H9 (cell line): Measurements from ENCODE around the gene FREM1. TPM values are rescaled to one million over a fixed set of nuclear protein-coding genes. Genes with fewer than 3 reads are reported as not detected.

ENCODE experiments used
- DNase-seq: peaks from one replicate; pipeline ENCODE4 v3.0.0-alpha.2; 2017
- H2AFZ ChIP-seq: one replicate; pipeline ENCODE4 v1.6.1; 2013; ENCODE audit warnings: mild to moderate bottlenecking, low read length, control low read depth, moderate library complexity
- H2AK5ac ChIP-seq: 2 replicates; pipeline ENCODE4 v1.6.1; 2013; ENCODE audit warnings: low read length, control low read depth, mixed read lengths; ENCODE audit not compliant: insufficient read length
- H2BK120ac ChIP-seq: one replicate; pipeline ENCODE4 v1.6.1; 2013; ENCODE audit warnings: low read depth, mild to moderate bottlenecking, low read length, control low read depth, inconsistent platforms; ENCODE audit not compliant: poor library complexity, severe bottlenecking
- H2BK12ac ChIP-seq: 2 replicates; pipeline ENCODE4 v1.6.1; 2013; ENCODE audit warnings: low read length, control low read depth, mixed read lengths, low read depth; ENCODE audit not compliant: insufficient read length
- H2BK15ac ChIP-seq: 2 replicates; pipeline ENCODE4 v1.6.1; 2013; ENCODE audit warnings: low read depth, low read length, control low read depth
- H2BK20ac ChIP-seq: one replicate; pipeline ENCODE4 v1.6.1; 2013; ENCODE audit warnings: low read depth, mild to moderate bottlenecking, low read length, control low read depth, inconsistent platforms; ENCODE audit not compliant: poor library complexity, severe bottlenecking
- H2BK5ac ChIP-seq: 2 replicates; pipeline ENCODE4 v1.6.1; 2013; ENCODE audit warnings: low read length, control low read depth, mixed read lengths; ENCODE audit not compliant: insufficient read length
- H3K14ac ChIP-seq: 2 replicates; pipeline ENCODE4 v1.6.1; 2013; ENCODE audit warnings: low read length, control low read depth; ENCODE audit not compliant: insufficient read depth
- H3K18ac ChIP-seq: 2 replicates; pipeline ENCODE4 v1.6.1; 2013; ENCODE audit warnings: low read depth, mild to moderate bottlenecking, mixed read lengths, low read length, control low read depth; ENCODE audit not compliant: insufficient read length
- H3K23ac ChIP-seq: 2 replicates; pipeline ENCODE4 v1.6.1; 2013; ENCODE audit warnings: low read length, control low read depth, mixed read lengths, low read depth; ENCODE audit not compliant: insufficient read length
- H3K23me2 ChIP-seq: 2 replicates; pipeline ENCODE4 v1.6.1; 2013; ENCODE audit warnings: low read depth, mild to moderate bottlenecking, mixed read lengths, low read length, control low read depth; ENCODE audit not compliant: insufficient read length, poor library complexity, severe bottlenecking
- H3K27ac ChIP-seq: 2 replicates; pipeline ENCODE4 v1.5.1; 2013; ENCODE audit warnings: low read length, control low read depth, mixed read lengths, low read depth; ENCODE audit not compliant: insufficient read length
- H3K27me3 ChIP-seq: 2 replicates; pipeline ENCODE4 v1.6.1; 2013; ENCODE audit warnings: low read length, control low read depth, inconsistent platforms; ENCODE audit not compliant: insufficient read depth
- H3K4ac ChIP-seq: 2 replicates; pipeline ENCODE4 v1.6.1; 2013; ENCODE audit warnings: low read depth, mild to moderate bottlenecking, control low read depth, inconsistent platforms, low read length, moderate library complexity
- H3K4me1 ChIP-seq: 2 replicates; pipeline ENCODE4 v1.6.1; 2013; ENCODE audit warnings: low read length, control low read depth, inconsistent platforms; ENCODE audit not compliant: insufficient read depth
- H3K4me2 ChIP-seq: 2 replicates; pipeline ENCODE4 v1.6.1; 2013; ENCODE audit warnings: low read length, control low read depth, mixed read lengths; ENCODE audit not compliant: insufficient read length, insufficient read depth
- H3K56ac ChIP-seq: 2 replicates; pipeline ENCODE4 v1.6.1; 2013; ENCODE audit warnings: low read depth, mild to moderate bottlenecking, mixed read lengths, low read length, control low read depth; ENCODE audit not compliant: insufficient read length
- H3K79me1 ChIP-seq: 2 replicates; pipeline ENCODE4 v1.6.1; 2013; ENCODE audit warnings: low read depth, mild to moderate bottlenecking, moderate library complexity, low read length, control low read depth, inconsistent platforms; ENCODE audit not compliant: insufficient read depth, poor library complexity, severe bottlenecking
- H3K79me2 ChIP-seq: 2 replicates; pipeline ENCODE4 v1.6.1; 2013; ENCODE audit warnings: low read length, control low read depth, inconsistent platforms; ENCODE audit not compliant: insufficient read depth
- H3K9ac ChIP-seq: 2 replicates; pipeline ENCODE4 v1.6.1; 2013; ENCODE audit warnings: low read length, control low read depth, mixed read lengths; ENCODE audit not compliant: insufficient read length; ENCODE audit errors: extremely low read depth
- H3K9me3 ChIP-seq: one replicate; pipeline ENCODE4 v1.6.1; 2013; ENCODE audit warnings: low read depth, low read length, inconsistent platforms; ENCODE audit not compliant: control insufficient read depth
- H3T11ph ChIP-seq: one replicate; pipeline ENCODE4 v1.6.1; 2013; ENCODE audit warnings: mild to moderate bottlenecking, low read length, control low read depth, inconsistent platforms
- H4K20me1 ChIP-seq: one replicate; pipeline ENCODE4 v1.6.1; 2013; ENCODE audit not compliant: control insufficient read depth, insufficient read length, insufficient read depth
- H4K5ac ChIP-seq: 2 replicates; pipeline ENCODE4 v1.6.1; 2013; ENCODE audit warnings: low read depth, mild to moderate bottlenecking, mixed read lengths, low read length, control low read depth; ENCODE audit not compliant: insufficient read length
- H4K8ac ChIP-seq: replicated peaks from 2 replicates; pipeline ENCODE4 v1.6.1; 2013; ENCODE audit warnings: low read length, control low read depth, mixed read lengths, low read depth; ENCODE audit not compliant: insufficient read length
- H4K91ac ChIP-seq: 2 replicates; pipeline ENCODE4 v1.6.1; 2013; ENCODE audit warnings: low read depth, mild to moderate bottlenecking, moderate library complexity, mixed read lengths, low read length, control low read depth; ENCODE audit not compliant: insufficient read length
- H3K27ac Mint-ChIP-seq, 3 experiments: 2 replicates in 2 of 3; 3 replicates in 1 of 3; pipeline ENCODE4 v1.8.0; 2020 to 2021; ENCODE audit warnings: mixed read lengths in 3 of 3, mild to moderate bottlenecking in 1 of 3, moderate library complexity in 1 of 3
- H3K27me3 Mint-ChIP-seq: 2 replicates; pipeline ENCODE4 v1.8.0; 2021; ENCODE audit warnings: low read depth, mild to moderate bottlenecking, moderate library complexity, mixed read lengths
- H3K36me3 Mint-ChIP-seq, 3 experiments: 2 replicates in 2 of 3; 3 replicates in 1 of 3; pipeline ENCODE4 v1.8.0; 2020 to 2021; ENCODE audit warnings: low read depth in 3 of 3, mixed read lengths in 3 of 3; ENCODE audit not compliant: insufficient read depth in 1 of 3
- H3K4me1 Mint-ChIP-seq, 2 experiments: 2 replicates each; pipeline ENCODE4 v1.8.0; 2020; ENCODE audit warnings: mixed read lengths in 2 of 2
- H3K4me3 Mint-ChIP-seq, 2 experiments: 2 replicates in 1 of 2; 3 replicates in 1 of 2; pipeline ENCODE4 v1.8.0; 2020 to 2021; ENCODE audit warnings: mild to moderate bottlenecking in 2 of 2, mixed read lengths in 2 of 2, moderate library complexity in 1 of 2
- H3K9me3 Mint-ChIP-seq, 2 experiments: 2 replicates in 1 of 2; 3 replicates in 1 of 2; pipeline ENCODE4 v1.8.0; 2020; ENCODE audit warnings: mild to moderate bottlenecking in 2 of 2, mixed read lengths in 2 of 2, moderate library complexity in 1 of 2
- CTCF ChIP-seq: fragments of 200-600 bp; sonication (generic); conservative IDR thresholded peaks from 3 replicates; pipeline ENCODE4 v1.8.0; 2021; ENCODE audit warnings: antibody characterized with exemption, mild to moderate bottlenecking
- WGBS: extraction: QIAGEN DNeasy Blood & Tissue Kit; methylation state at CpG from one replicate; pipeline ENCODE4 v1.1.7; 2013; ENCODE audit warnings: missing lambda C conversion rate, low lambda C conversion rate, mixed read lengths; ENCODE audit not compliant: insufficient read length; ENCODE audit errors: extremely low coverage; 5-methylcytosine and 5-hydroxymethylcytosine counted together
- total RNA-seq: library from RNA; stranded (reverse); gene quantifications from 2 replicates; pipeline ENCODE4 v1.2.1, GENCODE V29; 2021

The FREM1 gene
- total RNA-seq, 1 experiment from 2014 or later = 0.44 TPM

DNA sequence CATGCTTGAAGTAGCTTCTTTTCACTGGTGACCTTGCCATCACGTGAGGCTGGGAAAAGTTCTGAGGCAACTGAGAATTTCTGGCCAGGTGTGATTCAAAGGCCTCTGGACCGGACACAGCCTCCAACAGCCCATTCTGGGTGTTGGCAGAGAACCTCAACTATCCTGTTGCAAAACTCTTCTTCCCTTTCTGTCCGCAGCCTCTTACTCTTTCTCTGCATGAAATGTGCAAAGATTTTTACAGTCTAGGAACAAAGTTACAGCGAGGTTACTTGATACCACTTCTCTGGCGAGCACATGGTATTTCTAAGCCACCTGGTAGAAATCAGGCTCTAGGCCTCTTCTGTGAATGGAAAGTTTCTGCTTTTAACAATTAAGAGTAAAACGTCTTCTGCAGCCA lies 79.2 kb downstream of the FREM1 start:
- no peak overlapping the region for H3K27ac Mint-ChIP-seq
- no peak overlapping the region for H3K56ac ChIP-seq

More for the DNA sequence above, 79.2 kb downstream of the FREM1 start:
- H3K4me1 Mint-ChIP-seq = no peaks in the 10 kb centered on the region
- Histone ChIP-seq H2BK12ac (no peak overlapping the region), H2AK5ac (no peak overlapping the region), H2BK120ac (no peak overlapping the region), H3K4me2 (no peak overlapping the region), H4K5ac (no peak overlapping the region), H3K79me1 (no peaks in the 10 kb centered on the region), H4K20me1 (no peaks in the 10 kb centered on the region), H3K18ac (no peak overlapping the region), H3K4me1 (no peaks in the 10 kb centered on the region), H2AFZ (no peak overlapping the region), H2BK20ac (no peak overlapping the region), H4K8ac (no peak overlapping the region), H3K23ac (no peak overlapping the region), H3K27ac (no peak overlapping the region), H4K91ac (no peak overlapping the region), H2BK15ac (no peak overlapping the region), H3K9me3 (no peaks in the 10 kb centered on the region), H3K14ac (no peak overlapping the region), H3K9ac (no peak overlapping the region), H3T11ph (no peak overlapping the region), H2BK5ac (no peak overlapping the region), H3K23me2 (no peaks in the 10 kb centered on the region), H3K79me2 (no peaks in the 10 kb centered on the region), H3K27me3 (no peaks in the 10 kb centered on the region), H3K4ac (no peak overlapping the region)
- TF ChIP-seq CTCF = no peak
- no peaks in the 10 kb centered on the region for H3K27me3 Mint-ChIP-seq
- DNase-seq = no peak
- no peak overlapping the region for H3K4me3 Mint-ChIP-seq
- H3K36me3 Mint-ChIP-seq = peaks cover 2 to 10% (median 6%) of the 10 kb centered on the region in 3 experiments; a peak in 6 of 7 replicates
- H3K9me3 Mint-ChIP-seq = peaks cover 0 to 2% of the 10 kb centered on the region in 2 experiments; a peak in 2 of 5 replicates
- no CpG with 5 or more reads among the region's 6 CpGs for WGBS
